AG09319 (cell line): ENCODE data around the gene ARHGEF3.

Experiments
- DNase-seq: peaks from one replicate; pipeline ENCODE4 v3.0.0-alpha.2; 2010; ENCODE audit warnings: low read depth; ENCODE audit errors: extremely low read depth
- CTCF ChIP-seq: IDR thresholded peaks from 2 replicates; pipeline ENCODE4 v1.5.1; 2011; ENCODE audit warnings: low read depth, mild to moderate bottlenecking, inconsistent platforms, low read length, moderate library complexity

The ARHGEF3 gene

GRCh38 chr3:56795097-56795828 is 6.5 kb downstream of the ARHGEF3 start:
- TF ChIP-seq CTCF = no peak
- no peak for DNase-seq

- no peak for DNase-seq
- TF ChIP-seq CTCF = no peak
Observed at GRCh38 chr3:56792193-56792592, 9.6 kb downstream of the ARHGEF3 start.

GRCh38 chr3:56790016-56790821 is 11.5 kb downstream of the ARHGEF3 start:
- no peak for DNase-seq
- TF ChIP-seq CTCF = no peak

- DNase-seq = no peak
- no peak for TF ChIP-seq CTCF
Observed at GRCh38 chr3:56789076-56789475, 12.7 kb downstream of the ARHGEF3 start.

- no peak for TF ChIP-seq CTCF
- no peak for DNase-seq
Observed at GRCh38 chr3:56788521-56788920, 13.2 kb downstream of the ARHGEF3 start.

GRCh38 chr3:56787784-56788256 is 13.9 kb downstream of the ARHGEF3 start:
- no peak for TF ChIP-seq CTCF
- no peak for DNase-seq

- TF ChIP-seq CTCF = no peak
Observed at GRCh38 chr3:56787258-56787775, 14.4 kb downstream of the ARHGEF3 start.

More at GRCh38 chr3:56787258-56787775, 14.4 kb downstream of the ARHGEF3 start:
- no peak for DNase-seq
